ENCODE data around the gene CEP164.

CEP164 gene

GRCh38 chr11:117327567-117328374 lies at the start of gene CEP164:
Gene CEP164, plus strand, starts transcription at chr11:117327854. Its CDS starts 10,733 bp downstream, at chr11:117338587.
- peak; percentile 96 for DNase-seq

GRCh38 chr11:117278347-117278746 lies 49.3 kb upstream of the CEP164 start:
- no peak for DNase-seq

DNA sequence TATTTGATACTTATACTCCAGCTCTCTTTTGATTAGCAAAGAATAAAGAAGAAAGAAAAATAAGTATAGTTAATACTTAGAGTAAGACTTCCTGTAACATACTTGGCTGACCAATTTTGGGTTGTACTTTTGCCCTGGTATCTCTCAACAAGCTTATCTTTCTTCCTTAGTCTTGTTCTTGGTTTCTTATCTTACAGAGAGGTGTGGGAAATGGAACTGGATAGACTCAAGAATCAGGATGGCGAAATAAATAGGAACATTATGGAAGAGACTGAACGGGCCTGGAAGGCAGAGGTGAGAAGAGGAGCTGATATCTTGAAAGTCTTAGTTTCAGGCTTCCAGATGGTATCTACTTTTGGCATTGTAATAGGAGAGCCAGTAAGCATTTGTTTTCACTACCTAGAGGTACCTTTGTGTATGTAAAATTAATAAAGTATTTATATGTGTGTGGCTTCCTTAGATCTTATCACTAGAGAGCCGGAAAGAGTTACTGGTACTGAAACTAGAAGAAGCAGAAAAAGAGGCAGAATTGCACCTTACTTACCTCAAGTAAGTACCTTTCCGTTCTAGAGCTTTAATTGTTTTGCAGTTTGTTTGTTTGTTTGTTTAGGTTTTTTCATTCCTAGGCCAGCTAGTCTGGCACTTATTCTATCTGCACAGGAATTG lies 47.8 kb upstream of the CEP164 start:
- peak in 1 of 2 donors; percentile 51 for DNase-seq

DNA sequence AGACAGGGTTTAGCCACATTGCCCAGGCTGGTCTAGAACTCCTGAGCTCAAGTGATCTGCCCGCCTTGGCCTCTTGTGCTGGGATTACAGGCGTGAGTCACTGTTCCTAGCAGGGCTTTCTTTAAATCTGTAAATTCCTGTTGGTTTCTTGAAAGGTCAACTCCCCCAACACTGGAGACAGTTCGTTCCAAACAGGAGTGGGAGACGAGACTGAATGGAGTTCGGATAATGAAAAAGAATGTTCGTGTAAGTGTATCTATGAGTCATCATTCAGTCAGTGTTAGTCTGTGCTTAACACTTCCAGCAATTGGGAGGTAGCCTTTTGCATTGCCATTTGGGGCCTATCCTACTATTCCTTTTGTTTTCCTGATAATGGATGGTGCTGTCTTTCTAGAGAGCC lies 46.5 kb upstream of the CEP164 start:
- no peak for DNase-seq

DNA sequence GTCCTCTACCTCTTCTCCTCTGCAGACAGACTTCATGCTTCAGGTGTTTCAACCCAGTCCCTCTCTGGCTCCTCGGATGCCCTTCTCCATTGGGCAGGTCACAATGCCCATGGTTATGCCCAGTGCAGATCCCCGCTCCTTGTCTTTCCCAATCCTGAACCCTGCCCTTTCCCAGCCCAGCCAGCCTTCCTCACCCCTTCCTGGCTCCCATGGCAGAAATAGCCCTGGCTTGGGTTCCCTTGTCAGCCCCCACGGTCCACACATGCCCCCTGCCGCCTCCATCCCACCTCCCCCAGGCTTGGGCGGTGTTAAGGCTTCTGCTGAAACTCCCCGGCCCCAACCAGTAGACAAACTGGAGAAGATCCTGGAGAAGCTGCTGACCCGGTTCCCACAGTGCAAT lies 45.8 kb upstream of the CEP164 start:
- DNase-seq: no peak

DNA sequence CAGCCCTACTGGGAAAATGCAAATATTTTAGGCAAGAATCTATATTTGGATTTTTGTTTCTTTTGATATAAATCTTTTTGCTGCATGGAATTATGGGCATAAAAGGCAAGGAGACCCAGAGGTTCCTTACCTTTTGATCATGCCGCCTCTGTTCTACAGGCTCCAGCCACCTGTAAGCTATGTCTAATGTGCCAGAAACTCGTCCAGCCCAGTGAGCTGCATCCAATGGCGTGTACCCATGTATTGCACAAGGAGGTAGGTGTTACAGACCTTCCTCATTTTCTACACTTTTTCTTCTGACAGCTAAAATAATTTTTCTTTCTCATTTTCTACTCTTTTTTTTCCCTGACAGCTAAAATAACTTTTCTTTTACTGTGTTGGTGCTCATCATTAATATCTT lies 44.7 kb upstream of the CEP164 start:
- no peak for DNase-seq

DNA sequence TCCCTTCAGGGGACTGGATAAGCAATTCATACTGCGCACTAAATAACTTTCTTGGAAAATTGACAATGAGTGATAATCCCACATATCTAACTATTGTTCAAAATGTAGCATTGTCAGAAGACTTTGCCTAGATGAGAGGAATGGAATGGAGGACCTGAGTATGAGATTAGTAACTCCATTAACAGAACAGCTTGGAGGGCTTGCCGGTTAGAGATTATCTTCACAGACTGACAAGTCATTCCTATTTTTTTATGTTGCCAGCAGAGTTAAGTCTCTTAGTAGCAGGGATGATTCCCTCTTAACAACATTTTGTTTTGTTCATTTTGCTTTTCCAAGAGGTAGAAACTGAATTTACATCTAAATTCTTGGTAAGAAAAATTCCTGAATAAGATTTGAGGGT lies 43.6 kb upstream of the CEP164 start:
- DNase-seq: no peak

DNA sequence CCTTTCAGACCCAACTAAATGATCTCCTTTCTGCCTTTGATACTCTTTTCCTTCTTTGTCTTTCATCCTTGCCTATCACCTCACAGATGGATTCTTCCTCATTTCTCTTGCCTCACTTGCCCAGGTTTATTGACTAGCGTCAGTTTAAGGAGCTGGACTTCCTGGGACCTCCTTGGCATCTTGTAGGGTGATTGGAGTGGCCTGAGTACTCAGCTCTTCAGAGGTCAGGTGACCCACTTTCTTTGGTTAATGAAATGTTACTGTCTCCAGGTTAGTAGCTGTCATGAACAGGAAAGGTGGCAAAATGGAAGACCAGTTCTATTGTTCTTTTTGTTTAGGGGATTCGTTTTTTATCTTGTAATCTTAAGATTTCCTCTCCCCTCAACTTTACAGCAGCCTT lies 41.1 kb upstream of the CEP164 start:
- DNase-seq: no peak

DNA sequence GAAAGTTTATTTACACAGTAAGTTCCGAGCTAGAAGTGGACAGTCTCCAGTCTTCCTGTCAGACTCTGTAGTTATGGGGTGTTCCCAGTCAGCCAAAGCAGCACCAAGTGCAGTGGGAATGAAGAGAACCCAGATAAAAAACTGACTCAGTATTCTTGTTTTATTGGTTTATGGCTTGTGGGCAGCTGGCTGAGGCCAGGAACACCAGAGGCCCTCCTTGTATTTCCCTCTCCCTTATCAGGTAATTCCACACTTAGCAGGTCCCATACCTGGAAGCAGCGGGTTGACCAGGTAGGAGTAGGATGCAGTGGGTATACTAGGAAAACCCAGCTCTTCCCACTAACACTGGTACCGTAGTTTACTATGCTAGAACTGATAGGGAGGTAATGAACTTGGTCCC lies 40.0 kb upstream of the CEP164 start:
- no peak for DNase-seq

DNA sequence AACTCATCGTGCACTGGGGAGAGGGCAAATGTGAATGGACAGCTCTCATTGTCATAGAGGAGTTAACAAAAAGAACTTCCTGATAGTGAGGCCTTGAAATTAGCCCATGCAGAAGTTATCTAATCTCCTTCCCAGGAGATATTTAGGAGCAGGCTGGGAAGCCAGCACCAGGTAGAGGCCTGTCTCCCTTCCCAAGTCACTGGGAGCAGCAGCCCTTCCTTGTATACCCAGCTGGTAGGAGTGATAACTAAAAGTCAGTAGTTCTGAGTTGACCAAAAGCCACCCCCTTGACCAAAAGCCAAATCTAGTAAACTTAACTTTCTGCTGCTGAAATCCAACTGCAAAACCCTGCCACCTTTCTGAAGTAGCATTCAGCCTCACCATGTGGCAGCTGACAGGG lies 37.9 kb upstream of the CEP164 start:
- no peak for DNase-seq

DNA sequence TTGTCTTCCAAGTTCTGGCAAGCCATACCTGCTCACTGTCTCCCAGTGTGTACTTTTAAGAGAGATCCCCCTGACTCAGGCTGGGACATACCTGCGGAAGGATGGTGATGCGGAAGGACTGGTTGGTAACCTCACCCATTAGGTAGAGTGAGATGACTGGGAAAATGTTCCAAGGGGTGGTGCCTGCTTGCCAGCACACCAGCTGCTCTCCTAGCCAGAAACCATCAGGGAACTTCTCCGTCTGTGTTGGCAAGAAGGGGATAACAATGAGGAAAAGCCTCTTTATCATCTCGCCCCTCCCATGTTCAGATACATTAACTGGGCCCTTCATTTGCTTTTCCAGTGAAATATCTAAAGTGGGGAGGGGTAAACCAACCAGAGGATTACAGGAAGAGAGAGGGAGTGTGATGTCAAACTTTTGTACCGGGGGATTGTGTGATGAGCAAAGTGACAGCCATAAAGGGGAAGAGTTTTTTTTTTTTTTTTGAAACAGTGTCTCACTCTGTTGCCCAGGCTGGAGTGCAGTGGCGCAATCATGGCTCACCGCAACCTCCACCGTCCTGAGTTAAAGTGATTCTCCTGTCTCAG lies 36.8 kb upstream of the CEP164 start, which contains the start of gene BACE1-AS:
Gene BACE1-AS, plus strand, starts transcription at position 538 of the 588 bp plus-strand sequence.
- no peak for DNase-seq

DNA sequence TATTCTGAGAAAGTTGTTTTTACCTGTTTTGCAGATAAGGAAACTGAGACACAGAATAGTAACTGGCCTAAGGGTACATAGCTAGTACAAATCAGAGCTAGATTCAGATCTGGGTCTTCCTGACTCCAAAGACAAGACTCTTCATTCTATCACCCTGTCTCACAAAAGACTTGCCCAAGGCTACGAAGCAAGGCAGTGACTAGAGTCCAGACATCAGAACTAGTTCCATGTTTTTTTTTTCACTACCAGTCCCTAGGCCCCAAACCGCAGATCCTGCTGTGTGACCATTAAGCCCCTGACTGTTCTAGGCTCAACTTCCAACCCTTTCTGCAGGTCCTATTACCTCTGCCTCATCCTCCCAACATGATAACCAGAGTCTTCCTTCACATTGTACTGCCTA lies 35.0 kb upstream of the CEP164 start:
- DNase-seq: no peak

DNA sequence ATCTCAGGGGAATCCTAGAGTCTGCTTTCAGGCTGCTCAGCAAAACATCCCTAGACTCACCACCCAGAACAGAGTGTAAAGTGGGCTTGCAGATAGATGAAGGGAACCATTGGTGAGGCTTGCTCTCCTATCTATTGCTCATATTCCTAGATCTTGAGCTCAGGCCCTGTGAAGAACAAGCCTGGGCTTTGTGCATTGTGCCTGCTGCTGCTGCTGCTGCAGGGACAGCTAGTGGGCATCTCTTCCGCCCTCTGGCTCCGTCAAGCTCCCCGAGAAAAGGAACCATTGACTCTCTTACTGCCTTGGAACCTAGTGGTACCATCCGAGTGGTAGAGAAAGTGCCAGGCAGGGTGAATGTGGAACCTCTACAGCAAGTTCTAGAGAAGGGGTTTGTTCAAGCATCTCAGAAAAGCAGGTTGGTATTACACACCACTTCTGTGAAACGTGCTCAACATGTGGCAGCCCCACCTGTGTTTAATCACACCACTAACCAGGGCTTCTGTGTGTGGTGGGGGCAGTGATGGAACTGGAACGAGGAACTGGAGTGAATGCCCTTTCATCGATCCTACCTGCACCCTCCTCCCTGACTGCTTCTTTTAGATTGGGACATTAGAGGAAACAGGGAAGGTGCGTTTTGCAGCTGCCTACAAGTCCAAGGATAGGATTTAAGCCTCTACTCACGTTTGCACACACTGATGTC lies 32.1 kb upstream of the CEP164 start:
- no peak for DNase-seq

DNA sequence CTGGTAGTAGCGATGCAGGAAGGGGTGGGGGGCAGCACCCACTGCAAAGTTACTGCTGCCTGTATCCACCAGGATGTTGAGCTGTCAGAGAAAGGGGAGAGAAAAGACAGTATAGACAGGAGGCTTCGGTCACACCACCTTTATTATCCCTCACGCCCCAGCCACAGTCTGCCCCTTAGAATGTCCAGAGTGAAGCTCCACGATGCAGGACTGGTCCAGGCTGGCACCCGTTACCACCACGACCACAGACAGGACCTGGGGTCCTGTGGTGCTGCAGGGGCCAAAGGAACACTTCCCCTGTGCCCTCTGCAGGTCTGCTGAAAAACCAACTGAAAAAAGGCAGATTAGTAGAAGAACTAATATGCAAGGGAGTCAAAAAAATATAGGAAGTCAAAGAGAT lies 30.8 kb upstream of the CEP164 start:
- DNase-seq: no peak

- no peak for DNase-seq
These were observed 29.5 kb upstream of the CEP164 start for GRCh38 chr11:117298195-117298594.

- DNase-seq: no peak
These were observed 28.0 kb upstream of the CEP164 start for GRCh38 chr11:117299351-117300282.

DNA sequence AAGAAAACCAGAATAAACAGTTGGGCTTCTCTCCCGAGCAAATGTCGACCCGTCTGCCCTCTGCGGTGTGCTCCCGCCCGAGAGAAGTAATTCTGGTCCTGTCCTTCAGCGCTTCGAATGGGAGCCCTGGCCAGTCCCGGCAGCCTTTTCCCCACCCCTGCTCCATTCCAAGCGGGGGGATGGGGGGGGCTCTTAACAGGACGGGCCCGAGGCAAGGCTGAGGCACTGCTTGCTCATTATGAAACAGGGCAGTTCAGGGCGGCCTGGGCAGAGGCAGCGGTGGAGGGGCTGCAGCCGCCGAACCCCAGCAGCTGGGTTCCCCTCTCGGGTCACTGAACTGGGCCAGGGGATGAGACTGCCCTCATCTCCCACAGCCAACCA lies 27.4 kb upstream of the CEP164 start:
- no peak for DNase-seq

- DNase-seq: no peak
These were observed 26.9 kb upstream of the CEP164 start for GRCh38 chr11:117300773-117301172.

GRCh38 chr11:117302228-117302627 lies 25.4 kb upstream of the CEP164 start:
- DNase-seq: no peak

GRCh38 chr11:117303101-117303500 lies 24.6 kb upstream of the CEP164 start:
- no peak for DNase-seq

- no peak for DNase-seq
These were observed 23.9 kb upstream of the CEP164 start for GRCh38 chr11:117303646-117304315.

GRCh38 chr11:117305145-117305544 lies 22.5 kb upstream of the CEP164 start:
- no peak for DNase-seq
